HG03460 (cell line): Measurements from ENCODE around the gene ZDHHC8.
"Not testable (repeated sequence)": the region's sequence is repeated elsewhere in the genome, so short reads cannot be mapped to it uniquely, and the experiment has no call there.

Experiments
- ATAC-seq: cut with Tn5 transposase; IDR thresholded peaks from one replicate; pipeline ENCODE4 v1.9.1; 2021; ENCODE audit not compliant: unreplicated experiment

ZDHHC8 gene

DNA sequence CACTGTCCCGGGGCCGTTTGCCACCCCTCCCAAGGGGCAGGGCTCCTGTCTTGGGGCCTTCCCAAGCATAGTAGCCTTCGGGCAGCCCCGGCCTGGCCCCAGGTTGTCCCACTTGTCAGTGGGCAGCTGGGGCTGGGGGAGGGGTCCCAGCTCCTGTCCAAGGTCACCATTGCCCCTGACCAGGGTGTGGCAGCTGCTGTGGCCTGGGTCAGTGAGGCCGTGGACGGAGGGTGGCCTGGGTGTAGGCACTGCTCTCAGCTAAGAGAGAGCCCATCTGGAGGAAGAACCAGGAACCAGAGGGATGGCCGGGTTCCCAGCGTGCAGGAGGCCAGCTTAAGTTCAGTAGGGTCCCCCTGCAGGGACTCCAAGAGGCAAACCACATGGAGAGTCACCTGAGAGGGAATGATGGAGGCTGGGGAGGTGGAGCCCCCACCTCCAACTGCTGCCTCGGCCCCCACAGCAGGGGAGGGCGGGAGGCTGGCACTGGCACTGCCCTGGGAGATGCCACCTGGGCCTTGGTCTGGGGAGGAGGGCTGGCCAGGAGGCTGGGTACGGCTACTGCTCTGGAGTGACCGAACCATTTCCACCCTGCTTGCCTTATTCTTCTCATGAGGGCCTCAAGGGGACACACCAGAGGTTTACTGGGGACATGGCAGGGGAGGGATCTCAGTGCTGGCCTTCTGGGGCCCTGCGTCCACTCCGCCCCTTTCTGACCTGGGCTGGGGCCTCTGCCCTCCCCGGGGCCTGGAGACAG, 26.0 kb downstream of the ZDHHC8 start:
- ATAC-seq = no peak

DNA sequence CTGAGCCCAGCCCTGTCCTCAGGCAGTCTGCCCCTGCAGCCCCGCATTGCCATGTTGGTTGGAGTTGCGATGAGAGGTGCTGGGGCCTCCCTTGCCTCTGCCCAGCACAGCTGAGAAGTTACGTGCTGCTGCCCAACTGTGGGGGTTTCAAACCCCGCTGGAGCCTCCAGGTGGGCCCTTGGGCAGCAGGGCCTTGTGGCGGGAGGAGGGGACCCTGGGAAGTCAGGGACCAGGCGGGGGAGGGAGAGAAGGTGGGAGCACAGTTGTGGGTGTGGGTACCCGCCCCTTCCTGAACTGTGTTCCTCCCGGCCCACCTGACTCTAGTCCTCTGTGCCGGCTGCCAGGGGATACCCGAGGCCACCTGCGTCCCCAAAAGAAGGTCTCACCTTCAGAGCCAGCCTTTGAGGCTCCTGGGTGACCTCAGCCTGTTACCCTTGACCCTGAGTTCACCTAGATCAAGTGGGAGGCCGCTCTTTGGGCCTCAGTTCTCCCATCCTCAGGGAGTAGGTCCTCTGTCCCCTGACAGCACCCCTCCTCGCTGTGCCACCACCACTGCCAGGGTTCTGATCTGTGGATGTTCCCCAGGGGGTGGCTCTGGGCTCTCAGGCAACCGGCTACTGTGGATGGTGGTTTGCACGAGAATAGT, 26.9 kb downstream of the ZDHHC8 start:
- ATAC-seq = no peak

DNA sequence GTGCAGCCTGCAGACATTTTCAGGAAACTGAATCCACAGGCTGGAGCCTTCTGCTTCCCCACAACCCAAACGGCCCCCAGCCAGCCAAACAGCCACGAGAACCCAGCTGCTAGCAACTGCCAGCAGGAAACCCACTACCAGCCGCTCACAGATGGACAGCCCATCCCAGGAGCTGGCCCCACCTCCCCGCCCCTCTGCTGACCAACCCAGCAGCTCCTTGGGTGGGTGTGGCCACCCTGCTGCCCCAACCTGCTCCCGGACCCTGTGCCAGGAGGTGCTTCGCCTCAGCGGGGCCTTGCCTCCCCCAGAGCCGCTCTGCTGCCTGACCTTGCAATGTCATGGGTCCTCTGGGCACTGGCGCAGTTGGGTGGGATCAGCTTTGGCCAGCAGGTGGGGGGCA, 27.5 kb downstream of the ZDHHC8 start:
- ATAC-seq = no peak

DNA sequence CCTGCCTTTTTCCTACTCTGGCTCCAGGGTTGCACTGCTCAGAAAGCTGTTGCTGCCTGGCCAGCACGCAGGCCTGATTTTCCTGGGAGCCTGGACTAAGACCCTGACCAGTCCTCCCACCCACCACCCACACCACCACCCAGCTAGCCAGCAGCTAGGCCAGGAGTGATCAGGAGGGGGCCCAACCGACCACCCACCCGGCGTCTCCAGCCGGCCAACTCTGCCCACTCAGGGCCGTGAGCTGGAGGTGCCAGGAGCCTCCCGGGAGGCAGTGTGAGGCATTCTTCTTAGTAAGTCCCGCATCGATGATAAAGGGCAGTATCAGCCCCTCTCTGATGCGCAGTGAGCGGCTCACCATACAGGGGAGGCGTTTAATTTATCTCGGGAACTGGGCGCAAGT, 27.9 kb downstream of the ZDHHC8 start:
- not testable (repeated sequence) for ATAC-seq

DNA sequence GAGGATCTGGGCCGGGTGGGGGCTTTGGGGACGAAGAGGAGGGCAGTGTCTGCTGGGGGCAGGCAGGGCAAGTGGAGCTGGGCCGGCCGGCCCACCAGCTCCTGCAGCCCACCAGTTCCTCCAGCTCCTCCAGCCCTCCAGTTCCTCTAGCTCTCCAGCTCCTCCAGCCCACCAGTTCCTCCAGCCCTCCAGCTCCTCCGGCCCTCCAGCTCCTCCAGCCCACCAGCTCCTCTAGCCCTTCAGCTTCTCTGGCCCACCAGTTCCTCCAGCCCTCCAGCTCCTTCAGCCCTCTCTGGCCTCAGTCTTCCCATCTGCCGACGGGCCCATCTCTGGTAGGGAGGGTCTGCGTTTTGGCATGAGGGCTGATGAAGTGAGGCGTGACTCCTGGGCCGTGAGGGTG, 28.4 kb downstream of the ZDHHC8 start:
- ATAC-seq = no peak

DNA sequence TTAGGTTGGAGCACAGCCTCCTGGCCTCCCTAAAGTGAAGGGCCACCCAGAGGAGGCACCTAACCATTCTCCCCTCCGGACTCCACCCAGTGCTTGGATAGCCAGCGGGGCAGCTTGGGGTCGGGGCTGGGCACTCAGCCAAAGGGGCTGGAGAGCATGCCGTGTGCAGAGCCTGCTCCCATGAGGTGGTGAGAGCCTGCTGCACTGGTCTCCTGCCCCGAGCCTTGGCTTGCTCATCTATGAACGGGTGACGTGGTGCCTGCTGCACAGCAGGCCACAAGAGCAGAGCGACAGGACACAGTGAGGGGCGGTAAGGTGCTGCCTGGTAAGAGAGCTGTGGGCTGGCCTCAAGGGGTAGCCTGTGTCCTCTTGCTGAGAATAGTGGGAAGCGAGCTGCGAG, 33.3 kb downstream of the ZDHHC8 start:
- ATAC-seq = no peak

DNA sequence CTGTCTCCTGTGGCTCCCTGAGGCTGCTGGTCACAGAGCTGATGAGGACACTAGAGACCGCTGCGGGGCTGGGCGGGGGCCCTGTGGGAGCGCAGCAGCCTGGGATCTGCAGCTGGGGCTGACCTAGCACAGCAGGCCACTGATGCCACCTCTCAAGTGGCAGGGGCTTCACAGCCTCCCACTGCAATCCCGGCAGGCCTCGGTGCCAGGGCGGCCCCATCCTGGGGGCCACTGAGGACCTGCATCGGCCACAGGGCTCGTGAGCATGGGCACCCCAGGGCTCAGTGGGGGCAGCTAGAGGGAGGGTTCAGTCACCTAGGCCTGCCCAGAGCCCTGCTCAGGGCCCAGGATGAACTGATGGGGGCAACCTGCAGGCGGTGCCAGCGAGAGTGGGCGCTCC, 33.8 kb downstream of the ZDHHC8 start:
- ATAC-seq = no peak

DNA sequence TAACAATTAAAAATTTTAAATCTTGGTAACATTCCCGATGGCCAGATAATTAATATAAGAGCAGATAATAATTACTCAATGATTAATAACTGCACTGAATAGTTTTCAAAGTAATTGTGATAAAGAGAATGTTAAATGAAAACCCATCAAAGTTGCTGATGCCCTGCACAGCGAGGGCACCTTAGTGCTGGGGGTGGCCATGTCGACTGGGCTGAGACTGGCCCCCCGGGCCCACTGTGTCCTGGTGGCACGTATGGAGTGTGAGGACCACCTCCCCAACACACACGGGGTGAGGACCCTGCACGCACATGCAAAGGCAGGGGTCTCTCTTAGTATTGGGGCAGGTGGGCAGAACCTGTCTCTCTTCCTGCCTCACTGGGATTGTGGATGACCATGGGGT, 34.3 kb downstream of the ZDHHC8 start:
- no peak for ATAC-seq

DNA sequence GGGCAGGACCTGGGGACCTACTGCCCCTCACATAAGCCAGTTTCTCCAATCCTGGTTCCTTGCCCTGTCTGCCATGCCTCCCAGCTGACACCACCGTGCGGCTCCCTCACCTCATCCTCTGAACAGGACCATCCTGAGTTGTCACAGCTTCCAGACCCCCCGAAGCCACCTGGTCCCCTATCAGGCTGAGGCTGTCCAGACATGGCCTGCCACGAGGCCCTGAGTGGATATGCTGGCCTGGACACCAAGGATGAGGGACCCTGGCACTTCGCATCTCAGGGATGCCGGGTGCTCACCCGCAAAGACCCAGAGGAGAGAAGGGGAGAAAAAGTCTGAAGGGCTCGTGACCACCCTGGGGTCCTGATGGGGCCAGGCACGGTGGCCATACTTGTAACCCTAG, 35.1 kb downstream of the ZDHHC8 start:
- no peak for ATAC-seq

DNA sequence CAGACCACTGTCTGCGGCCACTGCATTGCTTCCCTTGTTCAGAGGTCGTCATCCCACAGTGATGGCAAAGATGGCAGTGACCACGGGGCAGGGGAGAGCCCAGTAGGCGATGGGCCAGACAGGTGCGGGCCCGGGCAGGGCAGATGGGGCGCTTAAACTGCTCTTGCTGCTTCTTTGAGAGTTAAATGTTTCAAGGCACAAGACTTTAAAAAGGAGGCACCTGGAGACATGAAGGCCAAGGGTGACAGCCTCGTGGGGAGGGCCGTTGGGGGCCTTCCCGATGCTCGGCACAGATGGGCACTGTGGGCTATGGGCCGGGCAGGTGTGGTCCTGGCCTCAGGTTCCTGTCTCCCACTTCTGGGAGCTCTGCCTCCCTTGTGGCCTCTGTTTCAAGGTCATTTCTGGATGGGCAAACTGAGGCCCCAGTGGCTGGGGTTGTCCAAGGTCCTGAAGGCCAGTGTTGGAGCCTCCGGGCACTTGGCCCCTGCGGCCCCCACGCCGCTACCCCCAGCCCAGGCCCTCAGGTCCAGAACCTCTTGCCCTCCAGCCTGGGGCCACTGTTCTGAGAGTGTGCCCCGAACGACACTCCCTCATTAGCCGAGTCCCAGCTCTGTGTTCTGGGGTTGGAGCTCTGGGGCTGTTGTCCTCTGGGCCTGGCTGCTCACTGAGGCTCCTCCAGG, 36.2 kb downstream of the ZDHHC8 start:
- no peak for ATAC-seq

DNA sequence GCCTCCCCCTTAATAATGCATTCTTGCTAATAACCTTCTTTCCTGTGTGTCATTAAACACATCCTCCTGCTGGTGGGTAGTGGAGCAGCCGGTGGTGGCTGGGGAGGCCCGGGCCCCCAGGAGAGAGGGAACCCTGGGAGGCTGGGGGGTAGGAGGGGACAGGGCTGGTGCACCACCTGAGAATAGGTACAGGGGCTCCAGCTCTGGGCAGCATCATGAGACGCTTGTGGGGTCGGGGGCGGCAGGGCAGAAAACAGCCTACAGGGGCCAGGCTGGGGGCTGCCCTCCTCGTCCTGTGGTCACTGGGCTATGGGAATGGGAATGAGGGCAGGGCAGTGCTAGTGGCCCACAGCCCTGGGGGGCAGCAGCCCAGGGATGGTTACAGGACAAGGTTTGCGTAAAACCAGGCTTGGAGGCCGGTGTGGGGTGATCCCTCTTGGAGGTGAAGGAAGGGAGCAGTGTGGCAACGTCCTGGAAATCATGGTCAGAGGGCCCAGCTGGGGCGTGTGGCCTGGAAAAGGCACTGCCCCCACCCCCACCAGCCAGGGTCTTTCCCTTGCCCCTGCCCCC, 37.7 kb downstream of the ZDHHC8 start:
- no peak for ATAC-seq

DNA sequence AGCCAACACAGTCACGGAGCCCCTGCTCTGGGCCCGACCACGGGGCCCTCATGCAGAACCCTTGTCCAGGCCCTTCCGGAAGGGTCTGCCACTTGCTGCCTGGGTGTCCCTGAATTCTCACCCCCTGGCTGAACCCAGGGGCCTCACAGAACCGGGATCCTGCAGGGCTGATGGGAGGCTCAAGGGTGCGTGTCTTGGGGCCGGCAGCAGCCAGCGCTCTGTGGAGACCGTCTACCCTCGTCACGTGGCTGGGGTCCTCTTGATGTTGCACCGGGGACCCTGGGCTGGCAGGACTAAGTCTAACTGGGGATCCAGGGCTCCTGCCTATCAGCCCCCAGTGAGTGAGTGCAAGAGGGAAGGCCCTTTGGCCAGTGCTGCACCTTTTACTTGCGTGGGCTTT, 38.6 kb downstream of the ZDHHC8 start:
- no peak for ATAC-seq

DNA sequence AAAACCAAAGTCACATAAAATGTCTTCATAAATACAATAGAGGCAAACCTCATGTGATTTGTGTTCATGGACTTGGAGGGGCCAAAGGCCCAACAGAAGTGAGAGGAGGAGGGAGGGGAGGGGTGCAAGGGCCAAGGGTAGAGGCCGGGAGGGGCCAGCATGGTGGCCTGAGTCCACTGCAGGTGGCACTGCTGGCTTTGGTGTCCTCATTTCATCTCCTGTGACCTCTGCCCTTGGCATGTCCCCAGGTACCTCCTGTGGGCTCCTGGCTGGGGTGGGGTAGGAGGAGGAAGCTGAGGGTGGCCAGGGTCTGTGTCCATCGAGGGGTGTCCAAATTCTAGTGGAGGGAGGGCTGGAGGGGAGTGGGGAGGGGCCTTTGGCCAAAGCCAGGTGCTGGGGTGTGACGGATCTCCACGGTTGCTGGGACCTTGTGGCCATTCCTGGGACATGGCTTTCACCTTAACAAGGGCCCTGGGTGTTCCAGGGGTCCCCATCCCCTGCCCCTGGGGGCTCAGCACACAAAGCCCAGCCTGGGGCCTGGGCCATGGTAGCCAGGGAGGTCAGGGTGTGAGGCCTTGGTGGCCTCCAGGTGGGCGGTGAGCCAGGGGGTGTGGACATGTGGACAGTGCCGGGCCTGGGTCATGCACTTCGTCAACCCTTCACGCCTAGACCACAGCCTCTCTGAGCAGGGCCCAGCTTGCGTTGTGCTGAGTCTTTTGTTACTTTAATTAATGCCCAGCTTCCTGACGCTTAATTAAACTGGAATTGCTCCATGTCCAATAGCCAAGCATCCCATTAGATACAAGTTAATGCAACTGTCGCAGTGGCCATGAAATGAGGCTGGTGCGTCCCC, 39.9 kb downstream of the ZDHHC8 start:
- no peak for ATAC-seq

DNA sequence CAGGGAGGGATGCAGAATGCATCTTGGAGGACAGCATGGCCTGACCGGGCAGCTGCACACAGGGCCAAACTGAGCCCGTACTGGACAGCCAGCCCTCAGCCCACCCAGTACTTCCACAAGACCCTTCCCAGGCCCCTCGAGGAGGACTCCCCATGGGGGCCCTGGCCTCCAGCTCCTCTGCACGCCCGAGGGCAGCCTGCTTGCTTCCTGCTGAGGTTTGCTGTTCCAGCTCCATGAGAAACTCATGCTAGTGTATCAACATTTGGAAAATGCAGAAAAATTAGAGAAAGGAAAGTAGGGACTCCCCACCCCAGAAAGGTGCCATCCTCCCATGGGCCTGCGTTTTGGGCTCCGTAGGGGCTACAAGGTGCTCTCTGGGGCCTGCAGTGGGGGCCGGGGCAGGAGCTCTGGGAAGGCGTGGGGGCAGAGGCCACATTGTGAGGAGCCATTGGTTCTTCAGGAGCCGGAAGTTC, 40.6 kb downstream of the ZDHHC8 start:
- no peak for ATAC-seq

DNA sequence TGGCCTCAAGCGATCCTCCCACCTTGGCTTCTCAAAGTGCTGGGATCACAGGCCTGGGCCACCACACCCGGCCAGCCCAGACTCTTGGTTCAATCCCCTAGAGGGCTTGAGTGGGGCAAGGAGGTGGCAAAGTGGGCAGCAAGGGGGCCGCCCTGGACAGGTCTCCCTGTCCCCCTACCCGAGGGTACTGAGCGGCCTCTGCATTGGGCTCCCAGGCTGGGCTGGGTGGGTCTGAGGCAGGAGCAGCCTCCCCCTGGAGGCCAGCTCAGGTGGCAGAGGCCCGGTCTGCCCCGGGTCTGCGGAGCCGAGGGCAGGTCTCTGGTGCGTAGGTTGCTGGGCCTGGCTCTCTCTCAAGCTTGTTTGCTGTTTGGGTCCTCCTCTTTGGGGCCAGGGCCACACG, 41.6 kb downstream of the ZDHHC8 start:
- ATAC-seq = no peak

DNA sequence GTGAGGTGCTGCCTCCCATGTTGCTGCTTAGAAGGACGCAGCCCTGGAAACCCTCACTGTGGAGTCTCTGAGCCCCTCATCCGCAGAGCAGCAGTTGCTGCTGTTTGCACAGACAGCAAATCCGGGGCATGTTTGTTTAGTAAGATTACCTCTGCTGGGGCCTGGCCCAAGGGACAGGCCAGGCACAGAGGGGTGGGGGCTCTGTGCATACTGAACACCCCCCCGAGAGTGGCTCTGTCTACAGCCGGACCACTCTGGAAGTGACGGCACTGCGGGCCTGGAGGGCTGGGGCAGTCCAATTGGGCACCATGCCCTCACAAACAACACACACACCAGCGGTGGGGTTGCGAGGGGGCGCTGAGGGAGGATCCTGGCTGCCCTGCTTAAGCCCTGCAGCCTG, 42.2 kb downstream of the ZDHHC8 start:
- ATAC-seq = no peak

DNA sequence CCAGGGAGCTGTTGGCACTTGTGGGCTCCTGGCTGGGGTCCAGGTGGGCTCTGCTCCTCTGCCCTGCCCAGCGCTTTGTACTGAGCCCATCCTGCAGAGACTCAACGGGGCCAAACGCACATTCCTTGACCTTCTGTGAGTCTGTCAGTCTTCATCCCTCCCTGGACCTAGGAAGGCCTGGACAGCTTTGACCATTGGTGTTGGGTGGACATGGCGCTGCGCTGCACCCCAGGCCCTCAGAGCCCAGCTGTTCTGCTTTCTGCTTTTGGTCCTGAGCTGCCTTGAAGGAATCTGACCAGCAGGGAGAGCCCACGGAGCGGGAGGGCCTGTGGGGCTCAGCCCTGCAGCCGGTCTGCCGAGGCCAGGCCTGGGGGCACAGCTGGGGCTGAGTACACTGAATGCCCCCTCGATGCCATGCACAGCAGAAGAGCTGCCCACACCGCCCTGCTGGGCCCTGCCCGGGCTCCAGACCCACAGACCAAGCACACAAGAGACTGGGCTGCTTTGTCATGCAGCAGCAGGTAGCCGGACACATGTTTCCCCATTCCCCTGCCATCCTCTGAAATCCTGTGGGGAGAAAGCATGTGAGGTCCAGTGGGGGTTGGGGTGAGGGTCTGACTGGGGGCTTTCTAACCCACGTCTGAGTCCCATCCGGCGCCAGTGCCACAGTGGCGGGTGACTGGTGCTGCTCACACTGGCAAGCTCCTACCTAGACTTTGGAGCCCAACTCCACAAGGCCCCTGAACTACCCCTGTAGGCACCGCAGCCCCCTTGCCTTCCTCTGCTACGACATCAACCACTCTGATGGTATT, 43.4 kb downstream of the ZDHHC8 start:
- no peak for ATAC-seq

DNA sequence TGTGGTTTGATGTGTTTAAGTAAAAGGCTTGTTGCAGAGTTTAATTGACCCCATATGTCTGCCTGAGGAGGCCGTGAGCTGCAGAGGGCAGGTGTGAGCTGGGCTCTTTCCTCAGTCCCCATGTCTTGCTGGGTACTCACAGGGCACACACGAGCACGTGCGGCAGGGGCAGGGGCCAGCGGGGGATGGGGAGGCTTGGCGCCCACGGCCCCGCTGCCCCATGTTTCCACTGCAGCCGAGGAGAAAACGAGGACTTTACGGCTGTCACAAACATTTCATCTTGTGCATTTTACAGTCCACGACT, 43.9 kb downstream of the ZDHHC8 start:
- ATAC-seq = no peak

DNA sequence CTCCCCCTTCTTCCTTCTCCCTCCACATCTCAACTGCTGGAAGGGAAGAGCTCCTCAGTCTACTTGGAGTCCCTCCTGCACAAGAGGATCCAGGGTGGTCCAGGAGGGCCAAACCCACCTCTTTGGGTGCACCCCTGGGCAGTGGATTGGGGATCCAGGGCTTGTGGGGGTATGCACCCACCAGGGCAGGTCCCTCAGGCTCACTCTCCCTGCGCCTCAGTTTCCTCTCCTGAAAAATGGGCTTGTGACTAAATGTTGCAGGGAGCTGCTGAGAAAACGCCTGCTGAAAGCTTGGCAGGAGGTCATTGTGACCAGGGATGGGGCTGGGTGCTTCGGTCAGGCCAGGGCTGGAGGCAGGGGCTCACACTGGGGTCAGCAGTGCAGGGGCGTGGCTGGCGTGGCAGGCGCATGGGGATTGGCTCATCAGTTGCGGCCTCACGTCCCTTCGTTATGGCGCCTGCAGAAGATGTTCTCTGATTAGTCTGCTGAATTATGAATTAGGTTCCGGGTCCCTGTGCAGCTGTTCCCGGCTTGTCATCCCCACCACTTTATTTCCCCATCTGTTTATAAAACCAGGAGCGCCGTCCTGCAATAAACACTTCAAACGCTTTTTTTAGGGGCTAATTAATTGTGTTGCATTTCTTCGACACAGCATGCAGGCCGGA, 44.9 kb downstream of the ZDHHC8 start:
- ATAC-seq = no peak
